Esophagus muscularis mucosa (tissue), 3 donors: ENCODE results near the gene PARN.

Experiments
- CTCF ChIP-seq, 3 experiments: fragments of 200-600 bp in 2 of 3; fragments of 450-650 bp in 1 of 3; sonication (generic) in 2 of 3; IDR thresholded peaks; one replicate each; pipeline ENCODE4 v1.5.1; 2017 to 2019; ENCODE audit warnings: antibody characterized with exemption in 3 of 3, mild to moderate bottlenecking in 2 of 3, moderate library complexity in 1 of 3
- POLR2A ChIP-seq: fragments of 450-650 bp; IDR thresholded peaks from one replicate; pipeline ENCODE4 v1.6.1; 2017; ENCODE audit warnings: antibody characterized with exemption, moderate library complexity, mild to moderate bottlenecking, low read depth
- POLR2AphosphoS5 ChIP-seq, 2 donors: sonication (generic); formaldehyde crosslinking; IDR thresholded peaks; one replicate each; pipeline ENCODE4 v1.6.1; 2017; ENCODE audit warnings: antibody characterized with exemption in 2 of 2

- TF ChIP-seq POLR2A (no peak), CTCF (IDR thresholded peaks at IDR 0.05) (no peak), POLR2AphosphoS5 (IDR thresholded peaks at IDR 0.05) (no peak)
Observed at GRCh38 chr16:14437426-14437825, 192.6 kb downstream of the PARN start.
